ENCODE measurements around the gene TFF2.

TFF2 gene

DNA sequence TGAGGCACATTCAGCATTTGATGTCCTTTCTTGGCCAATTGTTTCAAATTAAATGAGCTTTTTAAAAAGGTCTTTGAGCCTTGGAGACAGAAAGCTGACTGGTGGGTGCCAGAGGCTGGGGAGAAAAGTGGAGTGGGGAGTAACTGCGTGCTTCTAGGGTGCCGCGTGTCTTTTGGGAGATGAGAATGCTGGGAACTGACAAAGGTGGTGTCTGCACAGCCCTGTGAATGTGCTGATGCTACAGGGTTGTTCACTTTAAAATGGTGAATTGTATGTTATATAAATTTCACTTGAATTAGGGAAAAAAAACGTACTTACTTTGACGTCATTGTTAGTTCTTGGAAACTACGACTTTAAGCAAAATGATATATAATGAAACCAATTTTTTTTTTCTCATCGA lies 23.7 kb upstream of the TFF2 start:
- H3K4me1 ChIP-seq (ENCODE audit: low read length) = no peaks in the 10 kb centered on the region
- no peaks in the 10 kb centered on the region for H3K36me3 ChIP-seq (replicated peaks; ENCODE audit: low read depth, low read length)

DNA sequence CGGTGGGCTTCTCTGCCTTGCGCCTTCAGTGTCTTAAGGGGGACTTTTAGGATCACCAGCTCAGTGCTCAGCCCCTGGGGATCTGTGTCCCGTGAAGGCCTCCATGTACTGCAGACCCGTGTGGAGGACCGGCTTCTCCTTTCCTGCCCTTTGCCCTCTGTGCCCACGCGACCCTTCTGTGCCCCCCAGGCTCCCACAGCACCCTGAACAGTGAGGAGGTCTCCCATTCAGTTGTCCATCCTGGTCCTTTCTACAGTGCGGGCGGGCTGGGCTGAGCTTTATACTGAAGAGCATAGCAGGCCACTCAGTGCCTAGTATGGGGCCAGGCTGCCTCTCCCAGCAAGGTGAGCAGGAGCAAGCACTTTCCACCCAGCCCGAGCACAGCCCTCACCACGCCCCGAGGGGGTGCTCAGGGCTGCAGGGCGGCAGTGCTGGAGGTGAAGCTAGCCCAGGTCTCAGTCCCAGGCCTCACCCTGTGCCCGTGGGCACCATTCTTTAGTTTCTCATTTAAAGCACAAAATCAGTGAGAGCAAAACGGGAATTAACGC lies 23.2 kb upstream of the TFF2 start:
- Histone ChIP-seq H3K27ac (ENCODE audit: low read length) (no peak overlapping the region), H3K9ac (ENCODE audit: low read length) (no peak overlapping the region), H3K36me3 (replicated peaks; ENCODE audit: low read depth, low read length) (no peaks in the 10 kb centered on the region), H2AFZ (ENCODE audit: low read depth, low read length) (no peak overlapping the region), H3K4me2 (ENCODE audit: low read length) (no peak overlapping the region), H3K4me1 (ENCODE audit: low read length) (no peaks in the 10 kb centered on the region), H3K9me3 (ENCODE audit: insufficient read depth, low read length) (no peaks in the 10 kb centered on the region), H3K27me3 (ENCODE audit: low read depth, low read length) (no peaks in the 10 kb centered on the region), H4K20me1 (ENCODE audit: insufficient read depth, low read length) (no peaks in the 10 kb centered on the region), H3K4me3 (ENCODE audit: low read length) (no peak overlapping the region), H3K79me2 (ENCODE audit: low read length) (no peaks in the 10 kb centered on the region)
- TF ChIP-seq EZH2phosphoT487 (IDR thresholded peaks at IDR 0.05; ENCODE audit: low read depth) = no peak
- no peak for TF ChIP-seq CTCF (IDR thresholded peaks at IDR 0.05; ENCODE audit: low read depth, low read length)

More for the DNA sequence above, 23.7 kb upstream of the TFF2 start:
- no peak for TF ChIP-seq EZH2phosphoT487 (IDR thresholded peaks at IDR 0.05; ENCODE audit: low read depth)
- no peak for TF ChIP-seq CTCF (IDR thresholded peaks at IDR 0.05; ENCODE audit: low read depth, low read length)
- Histone ChIP-seq H3K4me3 (ENCODE audit: low read length) (no peak overlapping the region), H4K20me1 (ENCODE audit: insufficient read depth, low read length) (no peaks in the 10 kb centered on the region), H3K4me2 (ENCODE audit: low read length) (no peak overlapping the region), H2AFZ (ENCODE audit: low read depth, low read length) (no peak overlapping the region), H3K79me2 (ENCODE audit: low read length) (no peaks in the 10 kb centered on the region), H3K27me3 (ENCODE audit: low read depth, low read length) (no peaks in the 10 kb centered on the region), H3K9ac (ENCODE audit: low read length) (no peak overlapping the region), H3K27ac (ENCODE audit: low read length) (no peak overlapping the region), H3K9me3 (ENCODE audit: insufficient read depth, low read length) (no peaks in the 10 kb centered on the region)

DNA sequence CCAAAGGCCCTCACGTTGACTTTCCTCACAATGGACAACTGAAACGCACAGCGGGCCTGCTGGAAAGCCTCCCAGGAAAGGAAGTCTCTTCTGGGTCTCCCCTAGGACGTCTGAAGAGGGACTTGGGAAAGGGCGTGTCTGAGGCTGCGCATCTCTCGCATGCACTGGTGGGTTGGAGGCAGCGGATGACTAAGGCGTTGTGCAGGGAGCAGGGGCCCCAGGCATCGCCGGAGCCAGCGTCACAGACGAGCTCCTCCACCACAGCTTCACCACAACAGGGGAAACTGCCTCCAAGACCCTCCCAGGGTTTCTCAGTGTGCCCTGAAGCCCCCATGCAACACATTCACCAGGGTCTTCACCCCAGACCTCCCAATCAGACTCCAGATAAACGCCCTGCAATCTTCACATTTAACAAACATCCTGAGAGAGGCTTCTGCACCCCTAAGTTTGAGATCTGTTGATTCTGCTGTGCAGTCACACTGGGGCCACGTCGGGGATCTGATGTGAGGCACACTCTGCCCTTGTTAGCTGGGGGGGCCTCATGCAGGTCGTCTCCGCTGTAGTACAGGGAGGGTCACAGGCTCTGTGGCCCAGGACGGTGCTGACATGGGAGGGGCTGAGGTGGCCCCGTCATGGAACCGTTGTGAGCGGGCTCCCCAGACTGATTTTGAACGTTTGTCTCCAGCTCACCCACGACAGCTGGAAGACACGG lies 22.6 kb upstream of the TFF2 start:
- Histone ChIP-seq H3K9ac (ENCODE audit: low read length) (no peak overlapping the region), H2AFZ (ENCODE audit: low read depth, low read length) (no peak overlapping the region), H4K20me1 (ENCODE audit: insufficient read depth, low read length) (no peaks in the 10 kb centered on the region)

More for the DNA sequence above, 22.6 kb upstream of the TFF2 start:
- no peak overlapping the region for H3K27ac ChIP-seq (ENCODE audit: low read length)
- H3K79me2 ChIP-seq (ENCODE audit: low read length) = no peaks in the 10 kb centered on the region
- H3K4me3 ChIP-seq (ENCODE audit: low read length) = no peak overlapping the region
- no peaks in the 10 kb centered on the region for H3K36me3 ChIP-seq (replicated peaks; ENCODE audit: low read depth, low read length)
- H3K27me3 ChIP-seq (ENCODE audit: low read depth, low read length) = no peaks in the 10 kb centered on the region
- no peaks in the 10 kb centered on the region for H3K9me3 ChIP-seq (ENCODE audit: insufficient read depth, low read length)
- TF ChIP-seq CTCF (IDR thresholded peaks at IDR 0.05; ENCODE audit: low read depth, low read length) (no peak), EZH2phosphoT487 (IDR thresholded peaks at IDR 0.05; ENCODE audit: low read depth) (no peak)
- H3K4me1 ChIP-seq (ENCODE audit: low read length) = no peaks in the 10 kb centered on the region
- H3K4me2 ChIP-seq (ENCODE audit: low read length) = no peak overlapping the region
